Dedifferentiated amniotic fluid mesenchymal stem cell (primary cell): ENCODE results near the gene IFT43.

Experiments used
- DNase-seq: peaks from one replicate; pipeline ENCODE4 v3.0.0-alpha.2; 2016; ENCODE audit errors: extremely low spot score

IFT43 gene

DNA sequence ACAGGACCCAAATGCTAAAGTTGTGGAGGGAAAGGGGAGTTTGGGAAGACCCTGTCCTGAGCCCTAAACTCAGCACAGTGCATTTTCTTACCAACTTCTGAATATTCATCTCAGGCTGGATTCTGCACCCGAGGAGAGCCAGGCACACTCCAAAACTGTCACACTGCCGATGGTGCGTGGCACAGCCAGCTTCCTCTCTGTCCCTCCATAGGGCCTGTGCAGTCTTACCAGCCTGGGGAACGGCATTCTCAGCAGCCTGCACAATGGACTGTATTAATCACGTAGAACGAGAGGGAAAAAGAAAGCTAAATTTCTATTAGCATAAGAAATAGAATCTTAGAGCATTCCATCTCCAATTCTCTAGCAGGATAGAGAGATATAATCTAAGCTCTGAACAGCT is 94.9 kb downstream of the IFT43 start:
- no peak for DNase-seq

- no peak for DNase-seq
These were observed 96.1 kb downstream of the IFT43 start for GRCh38 chr14:76081642-76082041.

- DNase-seq = no peak
These were observed 98.5 kb downstream of the IFT43 start for GRCh38 chr14:76083796-76084765.

DNA sequence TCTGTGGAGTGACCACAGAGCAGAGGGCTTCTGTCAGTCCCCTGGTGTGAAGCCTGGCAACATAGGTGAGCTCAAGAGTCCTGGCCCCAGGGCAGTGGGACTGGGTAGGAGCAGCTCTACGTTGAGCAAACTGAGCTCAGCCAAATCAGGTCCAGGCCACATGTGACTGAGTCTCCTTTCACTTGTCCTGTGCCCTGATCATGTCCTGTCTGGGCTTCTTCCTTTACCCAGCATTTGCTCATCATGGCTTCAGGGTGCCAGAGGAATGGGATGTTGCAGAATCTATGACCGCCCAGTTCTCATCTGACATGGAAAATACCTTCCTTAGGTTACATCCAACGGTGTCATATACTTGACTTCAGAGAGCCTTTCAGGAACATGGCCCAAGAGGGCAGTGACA is 99.8 kb downstream of the IFT43 start:
- no peak for DNase-seq

DNA sequence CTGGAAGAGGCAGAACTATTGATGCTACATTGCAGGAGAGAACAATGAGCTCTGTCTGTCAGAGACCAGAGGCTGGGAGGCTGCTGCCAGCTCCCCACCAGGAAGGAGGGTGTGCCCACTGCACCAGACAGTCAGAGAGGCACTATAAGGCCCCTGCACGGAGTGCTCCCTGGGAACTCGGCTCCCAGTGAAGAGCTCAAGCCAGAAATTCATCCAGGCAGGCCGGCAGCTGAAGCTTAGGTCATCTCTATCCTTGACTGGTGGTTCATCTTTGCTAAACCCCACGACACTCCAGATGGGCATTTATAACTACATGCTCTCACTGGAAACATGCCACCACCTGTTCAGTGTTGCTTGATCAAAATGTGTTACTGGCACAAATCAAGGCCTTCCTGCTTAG is 101.1 kb downstream of the IFT43 start:
- DNase-seq = no peak

- DNase-seq = no peak
These were observed 102.8 kb downstream of the IFT43 start for GRCh38 chr14:76088326-76088725.

DNA sequence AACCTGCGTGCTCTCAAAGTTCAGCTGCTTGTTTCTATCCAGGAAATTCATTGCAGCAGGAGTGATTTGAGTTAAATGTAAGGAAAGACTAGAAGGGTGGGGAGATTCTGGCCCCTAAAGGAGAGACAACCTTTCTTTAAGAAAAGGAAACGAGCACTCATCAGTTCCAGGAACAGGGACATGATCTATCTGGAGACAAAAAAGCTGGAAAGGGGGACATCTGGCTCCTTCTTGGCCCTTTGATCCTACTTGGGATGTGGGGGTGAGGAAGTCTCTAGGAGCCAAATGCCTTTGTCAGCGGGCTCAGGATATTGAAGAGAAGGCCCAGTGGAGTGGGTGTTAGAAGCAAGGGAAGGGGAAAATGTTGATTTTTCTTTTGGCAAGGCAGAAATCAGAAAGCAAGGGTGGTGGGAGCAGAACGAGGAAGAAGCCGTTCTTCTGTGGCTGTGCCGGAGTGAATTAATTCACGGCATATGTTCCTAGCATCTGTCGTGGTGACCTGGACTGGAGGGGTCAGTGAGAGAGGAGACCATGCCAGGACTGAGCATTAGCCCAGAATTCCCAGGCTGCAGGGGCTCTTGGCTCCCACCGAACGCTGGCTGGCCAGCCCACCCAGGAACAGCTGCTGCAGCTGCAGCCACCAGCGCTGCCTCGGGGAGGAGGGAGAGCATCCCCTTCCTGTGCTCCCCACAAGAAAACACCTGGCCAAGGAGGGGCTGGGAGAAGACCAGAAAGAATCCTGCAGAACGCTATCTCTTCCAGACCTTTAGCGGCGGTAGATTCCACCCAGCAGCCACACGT is 103.4 kb downstream of the IFT43 start:
- no peak for DNase-seq

DNA sequence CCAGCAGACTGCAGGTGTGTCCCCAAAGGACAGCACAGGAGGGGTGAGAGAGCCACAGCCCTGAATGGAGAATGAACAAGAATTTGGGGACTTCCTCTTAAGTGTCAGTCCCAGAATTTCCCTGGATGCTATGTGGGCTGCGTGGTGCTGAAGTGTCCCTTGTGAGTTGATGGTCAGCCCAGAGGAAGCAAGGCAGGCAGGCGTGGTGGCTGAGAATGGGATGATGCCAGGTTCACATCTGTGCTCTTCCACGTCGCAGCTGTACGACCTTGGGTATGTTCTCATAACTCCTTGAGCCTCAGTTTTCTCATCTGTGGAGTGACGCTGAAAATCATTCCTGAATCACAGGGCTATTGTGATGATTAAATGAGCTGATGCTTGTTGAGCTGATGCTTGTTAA is 104.0 kb downstream of the IFT43 start:
- DNase-seq = no peak

GRCh38 chr14:76090616-76091391 is 105.2 kb downstream of the IFT43 start:
- no peak for DNase-seq

GRCh38 chr14:76093077-76093476 is 107.5 kb downstream of the IFT43 start:
- DNase-seq = no peak

- no peak for DNase-seq
These were observed 110.7 kb downstream of the IFT43 start for GRCh38 chr14:76096257-76096656.

DNA sequence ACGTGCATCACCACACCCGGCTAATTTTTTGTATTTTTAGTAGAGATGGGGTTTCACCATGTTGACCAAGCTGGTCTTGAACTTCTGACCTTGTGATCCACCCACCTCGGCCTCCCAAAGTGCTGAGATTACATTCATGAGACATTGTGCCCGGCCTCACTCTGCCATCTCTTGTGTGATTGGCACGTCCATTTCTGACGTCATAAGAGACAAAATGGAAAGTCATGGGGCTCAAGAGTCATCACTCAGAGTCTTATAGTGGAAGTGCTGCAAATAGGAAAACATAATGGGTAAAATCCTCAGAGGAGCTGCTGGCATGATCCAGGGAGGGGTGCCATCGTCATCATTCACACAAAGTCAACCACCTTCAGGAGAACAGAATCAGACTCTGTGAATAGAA is 112.0 kb downstream of the IFT43 start:
- no peak for DNase-seq

GRCh38 chr14:76098047-76098446 is 112.5 kb downstream of the IFT43 start:
- DNase-seq = no peak

- DNase-seq = no peak
These were observed 113.5 kb downstream of the IFT43 start for GRCh38 chr14:76098916-76099675.

- no peak for DNase-seq
These were observed 114.7 kb downstream of the IFT43 start for GRCh38 chr14:76100236-76100635.

GRCh38 chr14:76101391-76102379 is 116.1 kb downstream of the IFT43 start:
- DNase-seq = no peak

GRCh38 chr14:76104802-76105355 is 119.3 kb downstream of the IFT43 start:
- DNase-seq = no peak

- no peak for DNase-seq
These were observed 120.6 kb downstream of the IFT43 start for GRCh38 chr14:76106188-76106587.

DNA sequence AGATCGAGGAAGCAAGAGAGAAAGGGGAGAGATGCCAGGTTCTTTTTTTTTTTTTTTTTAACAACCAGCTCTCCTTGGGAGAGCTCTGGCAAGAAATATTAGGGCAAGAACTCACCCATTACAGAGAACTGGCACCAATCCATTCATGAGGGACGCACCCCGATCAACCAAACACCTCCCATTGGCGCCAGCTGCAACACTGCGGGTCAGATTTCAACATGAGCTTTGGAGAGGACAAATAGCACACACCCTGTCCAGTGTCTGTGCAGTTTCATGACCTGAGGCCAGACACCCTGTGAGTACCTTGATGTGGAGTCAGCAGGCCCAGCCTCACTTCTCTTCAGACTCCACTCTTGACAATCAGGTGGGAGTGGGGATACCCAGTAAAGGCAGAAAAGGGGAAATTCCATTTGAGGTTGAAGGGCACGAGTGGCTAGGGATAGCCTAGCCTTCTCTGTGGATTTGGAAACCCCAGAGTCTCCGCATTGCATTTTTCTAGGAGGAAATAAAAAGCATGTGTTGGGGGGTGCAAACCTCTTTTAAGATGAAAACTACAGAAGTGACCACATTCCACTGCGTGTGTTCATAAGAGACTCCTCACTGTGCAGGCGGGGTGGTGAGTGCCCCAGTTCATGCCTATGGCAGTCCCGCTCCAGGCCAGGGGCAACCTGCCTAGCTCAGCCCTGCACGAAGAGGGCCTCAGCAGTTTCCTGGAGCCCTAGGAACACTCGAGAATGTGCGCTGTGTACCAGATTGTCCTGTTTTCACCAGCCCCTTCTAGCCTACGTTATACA is 123.7 kb downstream of the IFT43 start:
- DNase-seq = no peak
